Keratinocyte (primary cell): ENCODE measurements around the gene TMTC2.

Experiments
- EZH2 ChIP-seq: IDR thresholded peaks from one replicate; pipeline ENCODE4 v1.6.1; 2012; ENCODE audit warnings: inconsistent platforms, mild to moderate bottlenecking, low read length, moderate library complexity
- TF ChIP-seq, protein P1 (sequence below), 3 experiments: IDR thresholded peaks in 1 of 3; conservative IDR thresholded peaks in 1 of 3; optimal IDR thresholded peaks in 1 of 3; 2 replicates in 2 of 3; 3 replicates in 1 of 3; pipeline versions ENCODE3 to v1.5.1; 2011; ENCODE audit warnings: low read length in 3 of 3, mild to moderate bottlenecking in 3 of 3, moderate library complexity in 2 of 3, control low read depth in 1 of 3, inconsistent platforms in 1 of 3; ENCODE audit not compliant: insufficient read depth in 2 of 3; ENCODE audit errors: extremely low read depth in 1 of 3

DNA sequence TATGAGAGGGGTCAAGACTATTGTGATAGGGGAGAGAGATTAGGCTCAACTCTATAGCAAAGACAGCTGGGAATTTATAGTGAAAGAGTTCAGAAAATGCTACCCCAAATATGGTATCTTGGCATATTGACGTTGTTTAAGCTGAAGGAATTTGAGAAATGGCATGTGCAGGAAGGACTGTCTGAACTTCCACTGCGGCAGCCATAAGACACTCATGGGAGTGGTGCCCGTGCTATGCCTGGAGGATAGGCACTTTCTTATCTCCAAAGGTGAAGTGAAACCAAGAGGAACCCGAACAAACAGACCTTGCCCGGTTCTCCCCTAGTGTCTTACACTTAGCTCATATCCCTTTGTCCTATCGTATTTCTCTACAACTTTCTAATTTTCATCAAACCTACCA lies 390.3 kb downstream of the TMTC2 start:
- TF ChIP-seq, protein P1, sequence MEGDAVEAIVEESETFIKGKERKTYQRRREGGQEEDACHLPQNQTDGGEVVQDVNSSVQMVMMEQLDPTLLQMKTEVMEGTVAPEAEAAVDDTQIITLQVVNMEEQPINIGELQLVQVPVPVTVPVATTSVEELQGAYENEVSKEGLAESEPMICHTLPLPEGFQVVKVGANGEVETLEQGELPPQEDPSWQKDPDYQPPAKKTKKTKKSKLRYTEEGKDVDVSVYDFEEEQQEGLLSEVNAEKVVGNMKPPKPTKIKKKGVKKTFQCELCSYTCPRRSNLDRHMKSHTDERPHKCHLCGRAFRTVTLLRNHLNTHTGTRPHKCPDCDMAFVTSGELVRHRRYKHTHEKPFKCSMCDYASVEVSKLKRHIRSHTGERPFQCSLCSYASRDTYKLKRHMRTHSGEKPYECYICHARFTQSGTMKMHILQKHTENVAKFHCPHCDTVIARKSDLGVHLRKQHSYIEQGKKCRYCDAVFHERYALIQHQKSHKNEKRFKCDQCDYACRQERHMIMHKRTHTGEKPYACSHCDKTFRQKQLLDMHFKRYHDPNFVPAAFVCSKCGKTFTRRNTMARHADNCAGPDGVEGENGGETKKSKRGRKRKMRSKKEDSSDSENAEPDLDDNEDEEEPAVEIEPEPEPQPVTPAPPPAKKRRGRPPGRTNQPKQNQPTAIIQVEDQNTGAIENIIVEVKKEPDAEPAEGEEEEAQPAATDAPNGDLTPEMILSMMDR (optimal IDR thresholded peaks at IDR 0.05 in 1 of 3, IDR thresholded peaks at IDR 0.05 in 1 of 3, conservative IDR thresholded peaks at IDR 0.05 in 1 of 3; ENCODE audit: extremely low read depth in 1 of 3, insufficient read depth in 2 of 3, low read length in 3 of 3) = no peak
- TF ChIP-seq EZH2 = no peak
